ENCODE data around the gene FCAMR. TPM values are rescaled to one million over a fixed set of nuclear protein-coding genes. Genes with fewer than 3 reads are reported as not detected.

The FCAMR gene
- total and polyA plus RNA-seq, 2 experiments from 2014 or later: not detected

- H3K4me2 ChIP-seq: no peak overlapping the region
- H2AFZ ChIP-seq: no peak overlapping the region
These were observed 34.9 kb upstream of the FCAMR start for GRCh38 chr1:207004931-207005830.

More at GRCh38 chr1:207004931-207005830, 34.9 kb upstream of the FCAMR start:
- ATAC-seq (peak; percentile 96), DNase-seq (ENCODE audit: low spot score) (peak; percentile 92)
- Mint-ChIP-seq H3K4me1 (peaks cover 8% of the 10 kb centered on the region; the same call in 2 of the 3 replicates), H3K27ac (no peak overlapping the region), H3K36me3 (ENCODE audit: low read depth) (no peaks in the 10 kb centered on the region), H3K9me3 (no peaks in the 10 kb centered on the region), H3K4me3 (no peak overlapping the region), H3K27me3 (ENCODE audit: insufficient read depth, low read depth, poor library complexity) (peaks cover 5% of the 10 kb centered on the region)
- no peaks in the 10 kb centered on the region for H4K20me1 ChIP-seq (replicated peaks; ENCODE audit: insufficient read depth)
- H3K4me1 ChIP-seq (ENCODE audit: insufficient read depth): no peaks in the 10 kb centered on the region
- H3K36me3 ChIP-seq (ENCODE audit: insufficient read depth): no peaks in the 10 kb centered on the region
- no peaks in the 10 kb centered on the region for H3K27me3 ChIP-seq (ENCODE audit: insufficient read depth)
- no peak overlapping the region for H3K4me3 ChIP-seq
- no peak for TF ChIP-seq JUNB (IDR thresholded peaks at IDR 0.05; ENCODE audit: unreplicated experiment)
- peak; percentile 69 for TF ChIP-seq ZNF462 (CRISPR knock-in tag; IDR thresholded peaks at IDR 0.05)
- no peak for TF ChIP-seq ZNF331 (CRISPR knock-in tag; IDR thresholded peaks at IDR 0.05; ENCODE audit: low read depth)
- no peak for TF ChIP-seq ZNF114 (CRISPR knock-in tag; IDR thresholded peaks at IDR 0.05)
- TF ChIP-seq CTCF (conservative IDR thresholded peaks at IDR 0.05; ENCODE audit: low read depth in 2 of 2): peak; percentile 75 to 94
- no peak overlapping the region for H3K27ac ChIP-seq (ENCODE audit: low read depth)
- H3K9me2 ChIP-seq (ENCODE audit: insufficient read depth): no peaks in the 10 kb centered on the region
- no peaks in the 10 kb centered on the region for H3K79me2 ChIP-seq (replicated peaks; ENCODE audit: insufficient read depth)
- no peaks in the 10 kb centered on the region for H3F3A ChIP-seq (replicated peaks; ENCODE audit: low read depth)

Data from GM23338 (cell line).